EH (cell line): ENCODE data around the gene SOX4.
A peak's percentile ranks its signal among the peaks of the same experiment; 100 is the strongest.
"Not testable (repeated sequence)": the region's sequence is repeated elsewhere in the genome, so short reads cannot be mapped to it uniquely, and the experiment has no call there.

Experiments used
- DNase-seq: peaks from one replicate; pipeline ENCODE4 v3.0.0-alpha.2; 2015; ENCODE audit warnings: low read depth

Gene SOX4

GRCh38 chr6:21593412-21593926, at the start of gene SOX4:
TSS of gene SOX4 (plus strand) at chr6:21593751. CDS start at chr6:21594535, 784 bp downstream.
- DNase-seq = peak; percentile 97

- not testable (repeated sequence) for DNase-seq
Measured at GRCh38 chr6:21552286-21552685, 41.3 kb upstream of the SOX4 start.

- DNase-seq = no peak
Measured at GRCh38 chr6:21554286-21554685, 39.3 kb upstream of the SOX4 start.

- DNase-seq = no peak
Measured at GRCh38 chr6:21555197-21555596, 38.4 kb upstream of the SOX4 start.

- no peak for DNase-seq
Measured at GRCh38 chr6:21556511-21556910, 37.0 kb upstream of the SOX4 start.

GRCh38 chr6:21556968-21557721, 36.4 kb upstream of the SOX4 start:
- DNase-seq = no peak

- DNase-seq = no peak
Measured at GRCh38 chr6:21559238-21559637, 34.3 kb upstream of the SOX4 start.

GRCh38 chr6:21560249-21560648, 33.3 kb upstream of the SOX4 start:
- no peak for DNase-seq

- DNase-seq = no peak
Measured at GRCh38 chr6:21565431-21565830, 28.1 kb upstream of the SOX4 start.

GRCh38 chr6:21578523-21578922, 15.0 kb upstream of the SOX4 start:
- no peak for DNase-seq

- DNase-seq = peak; percentile 48
Measured at GRCh38 chr6:21582651-21583050, 10.9 kb upstream of the SOX4 start.

GRCh38 chr6:21586300-21586699, 7.3 kb upstream of the SOX4 start:
- no peak for DNase-seq

GRCh38 chr6:21586740-21587178, 6.8 kb upstream of the SOX4 start:
- DNase-seq = no peak

GRCh38 chr6:21587179-21587960, 6.2 kb upstream of the SOX4 start:
- DNase-seq = peak; percentile 60

GRCh38 chr6:21587961-21588480, 5.5 kb upstream of the SOX4 start:
- DNase-seq = peak; percentile 56

- DNase-seq = peak; percentile 86
Measured at GRCh38 chr6:21588481-21589351, 4.8 kb upstream of the SOX4 start.

- peak; percentile 79 for DNase-seq
Measured at GRCh38 chr6:21589352-21590345, 3.9 kb upstream of the SOX4 start.

GRCh38 chr6:21590346-21590745, 3.2 kb upstream of the SOX4 start:
- no peak for DNase-seq

GRCh38 chr6:21591446-21591845, 2.1 kb upstream of the SOX4 start:
- no peak for DNase-seq

GRCh38 chr6:21592953-21593352, 598 bp upstream of the SOX4 start:
- no peak for DNase-seq
